Measurements from ENCODE around the gene GRID2. TPM values are rescaled to one million over a fixed set of nuclear protein-coding genes. Genes with fewer than 3 reads are reported as not detected.

The GRID2 gene
- total RNA-seq, 4 donors from 2014 or later = 0.33 TPM; not detected in 3

GRCh38 chr4:93384241-93384640, 1080.5 kb downstream of the GRID2 start:
- no peak overlapping the region for H3K27ac ChIP-seq
- WGBS, 2 donors = 92% methylated on average over 2 of the region's 2 CpGs
- no peak for DNase-seq
- H3K9me3 ChIP-seq = no peaks in the 10 kb centered on the region
- TF ChIP-seq POLR2A (IDR thresholded peaks at IDR 0.05) (no peak), CTCF (IDR thresholded peaks at IDR 0.05) (no peak)
- no peaks in the 10 kb centered on the region for H3K27me3 ChIP-seq
- no peaks in the 10 kb centered on the region for H3K4me1 ChIP-seq
- H3K36me3 ChIP-seq = no peaks in the 10 kb centered on the region
- H3K4me3 ChIP-seq (replicated peaks in 1 of 3) = no peak overlapping the region
- intact Hi-C loops (cut with DNase I) = no loop called here

DNA sequence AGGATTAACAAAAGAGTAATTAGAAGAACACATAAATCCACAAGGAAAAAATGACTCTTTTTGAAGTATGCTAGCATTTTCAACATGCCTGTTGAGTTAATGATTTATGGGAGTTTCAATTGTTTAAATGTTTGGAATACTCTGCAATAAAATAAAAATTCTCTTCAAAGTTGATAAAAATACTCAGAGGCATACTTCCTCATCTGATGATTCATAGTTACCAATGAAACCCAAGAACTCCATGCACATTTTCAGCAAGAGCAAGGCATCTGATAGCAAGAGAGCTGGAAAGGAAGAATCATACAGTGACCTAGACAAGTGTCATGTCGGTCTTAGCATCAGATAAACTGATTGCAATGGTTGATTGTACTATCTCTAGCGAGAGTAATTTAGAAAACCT, 1081.1 kb downstream of the GRID2 start:
- intact Hi-C loops (cut with DNase I) = no loop called here
- TF ChIP-seq CTCF (IDR thresholded peaks at IDR 0.05) = no peak
- TF ChIP-seq POLR2A (IDR thresholded peaks at IDR 0.05) = no peak
- no peaks in the 10 kb centered on the region for H3K36me3 ChIP-seq
- WGBS, 2 donors = 80 to 86% methylated on average over 2 of the region's 2 CpGs
- no peaks in the 10 kb centered on the region for H3K4me1 ChIP-seq
- no peaks in the 10 kb centered on the region for H3K9me3 ChIP-seq
- H3K27ac ChIP-seq = no peak overlapping the region
- no peak overlapping the region for H3K4me3 ChIP-seq (replicated peaks in 1 of 3)
- no peak for DNase-seq
- H3K27me3 ChIP-seq = no peaks in the 10 kb centered on the region

DNA sequence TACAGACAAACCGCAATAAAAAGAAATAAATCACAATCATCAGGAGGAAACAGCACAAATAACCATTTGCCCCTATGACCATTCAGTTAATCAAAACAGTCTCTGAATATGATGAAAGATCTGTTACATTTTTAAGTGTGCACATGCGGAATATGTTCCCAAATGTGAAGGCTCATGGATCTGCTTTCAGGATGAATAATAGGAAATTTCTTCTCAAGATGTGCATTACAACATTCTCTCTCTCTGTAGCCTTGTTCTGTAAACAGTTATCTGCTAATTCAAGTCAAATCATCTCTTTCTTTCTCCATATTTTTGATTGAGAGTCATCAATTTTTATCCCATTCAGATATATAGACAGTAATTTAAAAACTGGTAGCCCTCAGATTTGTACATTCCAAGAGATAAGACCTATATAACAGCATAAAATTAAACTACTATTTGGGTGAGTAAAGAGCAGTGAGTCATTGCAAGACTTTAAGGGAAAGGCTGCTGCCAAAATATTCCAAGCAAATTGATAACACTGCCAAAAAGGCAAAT, 1090.8 kb downstream of the GRID2 start:
- no peak for DNase-seq
- TF ChIP-seq CTCF (IDR thresholded peaks at IDR 0.05) = no peak
- no peak for TF ChIP-seq POLR2A (IDR thresholded peaks at IDR 0.05)
- intact Hi-C loops (cut with DNase I) = no loop called here
- no peaks in the 10 kb centered on the region for H3K36me3 ChIP-seq
- no peak overlapping the region for H3K4me3 ChIP-seq (replicated peaks in 1 of 3)
- no peaks in the 10 kb centered on the region for H3K27me3 ChIP-seq
- no peaks in the 10 kb centered on the region for H3K4me1 ChIP-seq
- H3K9me3 ChIP-seq = no peaks in the 10 kb centered on the region
- no peak overlapping the region for H3K27ac ChIP-seq
- 74 to 81% methylated on average over 2 of the region's 2 CpGs for WGBS, 2 donors

- H3K27me3 ChIP-seq = no peaks in the 10 kb centered on the region
- no peaks in the 10 kb centered on the region for H3K4me1 ChIP-seq
- TF ChIP-seq POLR2A (IDR thresholded peaks at IDR 0.05) = no peak
- no peak for TF ChIP-seq CTCF (IDR thresholded peaks at IDR 0.05)
- intact Hi-C loops (cut with DNase I) = no loop called here
- DNase-seq = no peak
- no peak overlapping the region for H3K27ac ChIP-seq
- H3K9me3 ChIP-seq = no peaks in the 10 kb centered on the region
- H3K4me3 ChIP-seq (replicated peaks in 1 of 3) = no peak overlapping the region
- 94 to 99% methylated on average over 1 of the region's 1 CpG for WGBS, 2 donors
- H3K36me3 ChIP-seq = no peaks in the 10 kb centered on the region
Observed at GRCh38 chr4:93396272-93396671, 1092.5 kb downstream of the GRID2 start.

GRCh38 chr4:93403571-93403970, 1099.8 kb downstream of the GRID2 start:
- H3K4me1 ChIP-seq = no peaks in the 10 kb centered on the region
- H3K4me3 ChIP-seq (replicated peaks in 1 of 3) = no peak overlapping the region
- H3K36me3 ChIP-seq = no peaks in the 10 kb centered on the region
- no peaks in the 10 kb centered on the region for H3K27me3 ChIP-seq
- no peaks in the 10 kb centered on the region for H3K9me3 ChIP-seq
- no peak overlapping the region for H3K27ac ChIP-seq
- intact Hi-C loops (cut with DNase I) = no loop called here
- 92 to 94% methylated on average over 1 of the region's 1 CpG for WGBS, 2 donors
- TF ChIP-seq CTCF (IDR thresholded peaks at IDR 0.05) (no peak), POLR2A (IDR thresholded peaks at IDR 0.05) (no peak)
- no peak for DNase-seq

Measured in thyroid gland (tissue), 4 donors.